Breast epithelium (tissue), 4 donors: ENCODE measurements around the gene NTRK3. TPM values are rescaled to one million over a fixed set of nuclear protein-coding genes. Genes with fewer than 3 reads are reported as not detected.
"Not testable (repeated sequence)": the region's sequence is repeated elsewhere in the genome, so short reads cannot be mapped to it uniquely, and the experiment has no call there.

Experiments
- DNase-seq, 2 donors: peaks; one replicate each; pipeline ENCODE4 v3.0.0-alpha.2; 2019; ENCODE audit warnings: low spot score in 2 of 2
- H3K27ac ChIP-seq, 2 donors: fragments of 200-600 bp; sonication (generic) in 1 of 2; one replicate each; pipeline ENCODE4 v1.5.1; 2016 to 2019; ENCODE audit warnings: mild to moderate bottlenecking in 1 of 2
- H3K27me3 ChIP-seq, 2 donors: fragments of 200-600 bp; sonication (generic) in 1 of 2; one replicate each; pipeline versions ENCODE4 v1.5.1 to v1.6.0; 2017 to 2019; ENCODE audit warnings: control low read depth in 1 of 2, mild to moderate bottlenecking in 1 of 2
- H3K36me3 ChIP-seq: fragments of 200-600 bp; one replicate; pipeline ENCODE4 v1.5.1; 2019
- H3K4me1 ChIP-seq, 2 donors: fragments of 200-600 bp; sonication (generic); one replicate each; pipeline ENCODE4 v1.5.1; 2016 to 2019; ENCODE audit warnings: control low read depth in 1 of 2
- H3K4me3 ChIP-seq, 3 donors: fragments of 200-600 bp; sonication (generic); 1 replicate in 2 of 3; 2 replicates in 1 of 3; pipeline ENCODE4 v1.5.1; 2016 to 2019; ENCODE audit warnings: mild to moderate bottlenecking in 3 of 3, moderate library complexity in 2 of 3
- H3K9me3 ChIP-seq, 2 donors: fragments of 200-600 bp; sonication (generic) in 1 of 2; one replicate each; pipeline ENCODE4 v1.5.1; 2016 to 2019; ENCODE audit warnings: control low read depth in 1 of 2
- POLR2A ChIP-seq: fragments of 450-650 bp; IDR thresholded peaks from one replicate; pipeline ENCODE4 v1.6.1; 2016; ENCODE audit warnings: antibody characterized with exemption, mild to moderate bottlenecking, moderate library complexity
- POLR2AphosphoS5 ChIP-seq, 3 donors: sonication (generic); formaldehyde crosslinking; IDR thresholded peaks; one replicate each; pipeline ENCODE4 v1.6.1; 2017; ENCODE audit warnings: antibody characterized with exemption in 3 of 3
- intact Hi-C: fragments of 100-400 bp; cut with DNase I; formaldehyde crosslinking; loops from one replicate; pipeline ENCODE4 v1.15.1; 2023; ENCODE audit warnings: low total_unique reads
- total RNA-seq, 3 donors: library from RNA; depleted of rRNA; stranded (reverse); fragments of >200 nt; gene quantifications; one replicate each; pipeline ENCODE4 v1.1.0, GENCODE V29; 2016
- TF ChIP-seq, protein P1 (sequence below), 3 donors: fragments of 450-650 bp; IDR thresholded peaks; one replicate each; pipeline ENCODE4 v1.5.1; 2016 to 2017; ENCODE audit warnings: antibody characterized with exemption in 3 of 3, mild to moderate bottlenecking in 3 of 3, moderate library complexity in 3 of 3

Gene NTRK3
- total RNA-seq, 3 donors from 2014 or later: 1.9 to 23.6 (median 13.8) TPM

DNA sequence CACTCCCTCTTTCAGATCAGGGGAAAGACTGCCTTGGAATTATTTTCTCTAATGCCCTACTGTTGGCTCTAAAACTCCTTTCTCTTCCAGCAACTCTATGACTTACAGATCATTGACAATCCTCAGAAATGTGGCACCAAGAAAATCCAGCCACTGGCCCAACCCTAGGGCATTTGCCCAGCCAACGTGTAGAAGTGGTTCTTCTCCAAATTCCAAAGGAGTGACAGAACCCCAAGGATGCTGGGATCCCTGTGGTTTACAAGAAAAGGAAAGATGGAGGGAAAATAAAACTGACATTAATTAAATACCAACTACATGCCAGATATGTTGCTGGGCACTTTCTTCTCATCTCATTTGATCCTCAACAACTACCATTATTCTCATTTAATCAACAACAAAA is 216.0 kb downstream of the NTRK3 start:
- Histone ChIP-seq H3K4me1 (no peaks in the 10 kb centered on the region), H3K4me3 (no peak overlapping the region), H3K36me3 (no peaks in the 10 kb centered on the region), H3K27ac (peak overlapping the region; percentile 12 to 17), H3K9me3 (no peaks in the 10 kb centered on the region), H3K27me3 (no peaks in the 10 kb centered on the region)
- TF ChIP-seq POLR2AphosphoS5 (IDR thresholded peaks at IDR 0.05) (no peak), POLR2A (no peak)
- TF ChIP-seq, protein P1, sequence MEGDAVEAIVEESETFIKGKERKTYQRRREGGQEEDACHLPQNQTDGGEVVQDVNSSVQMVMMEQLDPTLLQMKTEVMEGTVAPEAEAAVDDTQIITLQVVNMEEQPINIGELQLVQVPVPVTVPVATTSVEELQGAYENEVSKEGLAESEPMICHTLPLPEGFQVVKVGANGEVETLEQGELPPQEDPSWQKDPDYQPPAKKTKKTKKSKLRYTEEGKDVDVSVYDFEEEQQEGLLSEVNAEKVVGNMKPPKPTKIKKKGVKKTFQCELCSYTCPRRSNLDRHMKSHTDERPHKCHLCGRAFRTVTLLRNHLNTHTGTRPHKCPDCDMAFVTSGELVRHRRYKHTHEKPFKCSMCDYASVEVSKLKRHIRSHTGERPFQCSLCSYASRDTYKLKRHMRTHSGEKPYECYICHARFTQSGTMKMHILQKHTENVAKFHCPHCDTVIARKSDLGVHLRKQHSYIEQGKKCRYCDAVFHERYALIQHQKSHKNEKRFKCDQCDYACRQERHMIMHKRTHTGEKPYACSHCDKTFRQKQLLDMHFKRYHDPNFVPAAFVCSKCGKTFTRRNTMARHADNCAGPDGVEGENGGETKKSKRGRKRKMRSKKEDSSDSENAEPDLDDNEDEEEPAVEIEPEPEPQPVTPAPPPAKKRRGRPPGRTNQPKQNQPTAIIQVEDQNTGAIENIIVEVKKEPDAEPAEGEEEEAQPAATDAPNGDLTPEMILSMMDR (IDR thresholded peaks at IDR 0.05): no peak
- no peak for DNase-seq
- intact Hi-C loops: no loop called here

GRCh38 chr15:88038261-88038660 is 218.3 kb downstream of the NTRK3 start:
- Histone ChIP-seq H3K4me3 (no peak overlapping the region), H3K36me3 (no peaks in the 10 kb centered on the region), H3K27me3 (no peaks in the 10 kb centered on the region), H3K9me3 (no peaks in the 10 kb centered on the region), H3K4me1 (no peaks in the 10 kb centered on the region), H3K27ac (peak overlapping the region; percentile 19 to 26)
- intact Hi-C loops: no loop called here
- TF ChIP-seq POLR2A: no peak
- TF ChIP-seq, protein P1 (IDR thresholded peaks at IDR 0.05): no peak
- no peak for TF ChIP-seq POLR2AphosphoS5 (IDR thresholded peaks at IDR 0.05)
- peak in 1 of 2 donors; percentile 60 for DNase-seq

DNA sequence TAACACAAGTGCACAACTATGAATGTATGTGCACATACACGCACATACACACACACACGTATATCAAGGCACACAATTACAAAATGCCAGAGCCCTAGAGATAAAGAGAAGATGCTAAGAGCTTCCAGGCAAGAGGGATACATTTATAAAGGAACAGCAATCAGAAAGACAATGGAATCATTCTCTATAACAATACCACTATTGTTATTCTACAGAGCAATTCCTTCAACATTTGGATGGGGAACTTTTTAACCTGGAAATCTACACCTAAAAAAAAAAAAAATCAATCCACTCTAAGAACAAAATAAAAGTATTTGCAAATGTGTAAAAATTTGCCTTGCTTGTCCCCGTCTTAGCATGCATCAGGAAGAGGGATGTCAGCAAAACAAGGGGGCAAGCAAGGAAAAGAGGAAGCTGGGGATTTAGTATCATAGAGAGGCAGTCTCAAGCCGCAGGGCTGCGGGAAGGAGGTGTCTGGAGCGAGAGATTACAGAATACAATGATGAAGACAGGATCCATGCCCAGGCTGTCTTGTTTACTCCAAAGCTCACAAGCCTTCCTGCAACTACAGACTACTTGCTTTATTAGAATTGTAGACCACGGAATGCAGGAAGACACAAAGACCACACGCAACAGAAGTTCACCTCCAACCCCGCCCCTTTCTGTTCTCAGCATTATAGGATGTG is 220.2 kb downstream of the NTRK3 start:
- Histone ChIP-seq H3K4me3 (peak overlapping the region in 1 of 3 donors; percentile 8), H3K9me3 (no peaks in the 10 kb centered on the region), H3K27ac (peak overlapping the region; percentile 45 to 55), H3K36me3 (no peaks in the 10 kb centered on the region), H3K4me1 (no peaks in the 10 kb centered on the region), H3K27me3 (no peaks in the 10 kb centered on the region)
- intact Hi-C loops: no loop called here
- TF ChIP-seq POLR2AphosphoS5 (IDR thresholded peaks at IDR 0.05) (no peak), POLR2A (no peak)
- TF ChIP-seq, protein P1 (IDR thresholded peaks at IDR 0.05): no peak
- no peak for DNase-seq

GRCh38 chr15:88035381-88035780 is 221.2 kb downstream of the NTRK3 start:
- Histone ChIP-seq H3K4me1 (no peaks in the 10 kb centered on the region), H3K4me3 (no peak overlapping the region), H3K27ac (no peak overlapping the region), H3K27me3 (no peaks in the 10 kb centered on the region), H3K36me3 (no peaks in the 10 kb centered on the region), H3K9me3 (no peaks in the 10 kb centered on the region)
- intact Hi-C loops: no loop called here
- no peak for DNase-seq
- TF ChIP-seq, protein P1 (IDR thresholded peaks at IDR 0.05): no peak
- TF ChIP-seq POLR2AphosphoS5 (IDR thresholded peaks at IDR 0.05): no peak
- TF ChIP-seq POLR2A: no peak

- H3K9me3 ChIP-seq, H3K4me3 ChIP-seq, H3K4me1 ChIP-seq, H3K27me3 ChIP-seq, DNase-seq, H3K27ac ChIP-seq, intact Hi-C loops, H3K36me3 ChIP-seq: not testable (repeated sequence)
These were observed 223.1 kb downstream of the NTRK3 start for GRCh38 chr15:88033421-88033820.
